SK-N-SH (cell line): Measurements from ENCODE around the gene FAAP20. TPM values are rescaled to one million over a fixed set of nuclear protein-coding genes. Genes with fewer than 3 reads are reported as not detected.

Source experiments
- CTCF ChIA-PET: fragments of 300-600, 350-600 bp; formaldehyde crosslinking; extraction: SDS; loops from one replicate; lab custom pipeline; 2021; lab: Yijun Ruan, JAX
- POLR2A ChIA-PET: fragments of 350-600 bp; sonication (Branson Sonifier 250); formaldehyde crosslinking; extraction: SDS; loops from one replicate; lab custom pipeline; 2020; ENCODE audit warnings: antibody characterized with exemption, inconsistent platforms; lab: Yijun Ruan, JAX
- DNase-seq: peaks from one replicate; pipeline ENCODE4 v3.0.0; 2012
- H2AFZ ChIP-seq: fragments of 200-600 bp; sonication (generic); 2 replicates; pipeline ENCODE4 v1.8.1; 2016; ENCODE audit warnings: antibody characterized with exemption, mild to moderate bottlenecking, low read depth
- H3F3A ChIP-seq: fragments of 200-600 bp; sonication (generic); replicated peaks from 2 replicates; pipeline ENCODE3; 2016; ENCODE audit warnings: antibody characterized with exemption, mild to moderate bottlenecking; ENCODE audit not compliant: insufficient read depth
- H3K27ac ChIP-seq, 2 experiments: fragments of 200-500 bp in 1 of 2; fragments of 200-600 bp in 1 of 2; sonication (Bioruptor generic) in 1 of 2; sonication (generic), shearing (Covaris generic) in 1 of 2; 2 replicates each; pipeline versions ENCODE4 v1.5.1 to v1.6.1; 2014 to 2016; ENCODE audit warnings: low read depth in 2 of 2, inconsistent platforms in 1 of 2, low read length in 1 of 2, mild to moderate bottlenecking in 1 of 2, mixed read lengths in 1 of 2
- H3K27me3 ChIP-seq: fragments of 200-600 bp; sonication (generic), shearing (Covaris generic); 2 replicates; pipeline ENCODE4 v1.6.1; 2016; ENCODE audit warnings: mixed run types; ENCODE audit not compliant: insufficient read depth
- H3K36me3 ChIP-seq, 2 experiments: fragments of 200-500 bp in 1 of 2; fragments of 200-600 bp in 1 of 2; sonication (Bioruptor generic) in 1 of 2; sonication (generic) in 1 of 2; replicated peaks in 1 of 2; 2 replicates each; pipeline versions ENCODE3 to v1.5.1; 2014 to 2016; ENCODE audit warnings: low read length in 1 of 2, mild to moderate bottlenecking in 1 of 2; ENCODE audit not compliant: insufficient read depth in 2 of 2, control insufficient read depth in 1 of 2
- H3K4me1 ChIP-seq, 2 experiments: fragments of 200-500 bp in 1 of 2; fragments of 200-600 bp in 1 of 2; sonication (Bioruptor generic) in 1 of 2; sonication (generic), shearing (Covaris generic) in 1 of 2; 2 replicates each; pipeline versions ENCODE4 v1.5.1 to v1.6.1; 2014 to 2016; ENCODE audit warnings: low read depth in 1 of 2, low read length in 1 of 2, mixed run types in 1 of 2; ENCODE audit not compliant: insufficient read depth in 2 of 2, control insufficient read depth in 1 of 2
- H3K4me2 ChIP-seq: fragments of 200-600 bp; sonication (generic), shearing (Covaris generic); 2 replicates; pipeline ENCODE4 v1.6.1; 2017; ENCODE audit warnings: mixed run types
- H3K4me3 ChIP-seq, 2 experiments: fragments of 200-500 bp in 1 of 2; fragments of 200-600 bp in 1 of 2; sonication (Bioruptor generic) in 1 of 2; sonication (generic), shearing (Covaris generic) in 1 of 2; 2 replicates each; pipeline versions ENCODE4 v1.5.1 to v1.8.1; 2014 to 2016; ENCODE audit warnings: low read depth in 2 of 2, inconsistent platforms in 1 of 2, low read length in 1 of 2, mild to moderate bottlenecking in 1 of 2, mixed read lengths in 1 of 2, moderate library complexity in 1 of 2
- H3K79me2 ChIP-seq: fragments of 200-600 bp; sonication (generic); 2 replicates; pipeline ENCODE4 v1.8.1; 2017; ENCODE audit warnings: mild to moderate bottlenecking; ENCODE audit not compliant: insufficient read depth
- H3K9ac ChIP-seq: fragments of 200-600 bp; sonication (generic); 2 replicates; pipeline ENCODE4 v1.6.1; 2017; ENCODE audit warnings: mixed run types
- H3K9me2 ChIP-seq: fragments of 200-600 bp; sonication (generic); 2 replicates; pipeline ENCODE4 v1.6.1; 2017; ENCODE audit warnings: mixed run types
- H3K9me3 ChIP-seq: fragments of 200-600 bp; sonication (generic); 2 replicates; pipeline ENCODE4 v1.6.1; 2017; ENCODE audit warnings: mixed run types, mild to moderate bottlenecking, moderate library complexity
- H4K20me1 ChIP-seq: fragments of 200-600 bp; sonication (generic); 2 replicates; pipeline ENCODE4 v1.6.1; 2017; ENCODE audit warnings: mild to moderate bottlenecking, mixed run types; ENCODE audit not compliant: insufficient read depth
- CTCF ChIP-seq: fragments of 200-600 bp; sonication (generic); IDR thresholded peaks from 2 replicates; pipeline ENCODE4 v1.6.1; 2017; ENCODE audit warnings: antibody characterized with exemption, mild to moderate bottlenecking, moderate library complexity
- FOSL2 ChIP-seq: IDR thresholded peaks from 2 replicates; pipeline ENCODE4 v1.4.0; 2012; ENCODE audit warnings: low read depth, mild to moderate bottlenecking, moderate library complexity, borderline replicate concordance
- FOXM1 ChIP-seq: IDR thresholded peaks from 2 replicates; pipeline ENCODE4 v1.4.0; 2012; ENCODE audit warnings: low read depth, mild to moderate bottlenecking
- IRF3 ChIP-seq: fragments of 150-350 bp; IDR thresholded peaks from 2 replicates; pipeline ENCODE4 v1.6.1; 2016; ENCODE audit warnings: mild to moderate bottlenecking, low read depth, low read length
- MXI1 ChIP-seq: IDR thresholded peaks from 2 replicates; pipeline ENCODE4 v1.6.1; 2012; ENCODE audit warnings: mild to moderate bottlenecking, low read depth, low read length, improper control_type of control experiment
- NFIC ChIP-seq: IDR thresholded peaks from 2 replicates; pipeline ENCODE4 v1.4.0; 2012; ENCODE audit warnings: borderline replicate concordance
- NRF1 ChIP-seq: IDR thresholded peaks from 2 replicates; pipeline ENCODE4 v1.6.1; 2012; ENCODE audit warnings: low read depth, mild to moderate bottlenecking, low read length
- POLR2AphosphoS5 ChIP-seq: IDR thresholded peaks from 2 replicates; pipeline ENCODE4 v1.6.1; 2012; ENCODE audit warnings: low read depth, low read length
- RAD21 ChIP-seq: IDR thresholded peaks from 2 replicates; pipeline ENCODE4 v1.6.1; 2012; ENCODE audit warnings: mild to moderate bottlenecking, low read length
- RCOR1 ChIP-seq: fragments of 150-350 bp; IDR thresholded peaks from 2 replicates; pipeline ENCODE4 v1.6.1; 2017; ENCODE audit warnings: antibody characterized with exemption, low read length
- RFX5 ChIP-seq: IDR thresholded peaks from 2 replicates; pipeline ENCODE4 v1.6.1; 2012; ENCODE audit warnings: mild to moderate bottlenecking, improper control_type of control experiment, low read length
- SMC3 ChIP-seq: IDR thresholded peaks from 2 replicates; pipeline ENCODE4 v1.6.1; 2012; ENCODE audit warnings: low read depth, low read length, improper control_type of control experiment
- TAF1 ChIP-seq: IDR thresholded peaks from 2 replicates; pipeline ENCODE4 v1.6.1; 2012; ENCODE audit warnings: low read depth, mild to moderate bottlenecking, low read length, moderate library complexity, borderline replicate concordance
- TEAD4 ChIP-seq: IDR thresholded peaks from 2 replicates; pipeline ENCODE4 v1.4.0; 2012; ENCODE audit warnings: mild to moderate bottlenecking, borderline replicate concordance; ENCODE audit not compliant: insufficient read depth
- USF2 ChIP-seq: fragments of 150-350 bp; IDR thresholded peaks from 2 replicates; pipeline ENCODE4 v1.6.1; 2017; ENCODE audit warnings: antibody characterized with exemption, low read length, low read depth, borderline replicate concordance
- WGBS: methylation state at CpG from one replicate; pipeline ENCODE4 v1.1.6; 2017; ENCODE audit warnings: low lambda C conversion rate; 5-methylcytosine and 5-hydroxymethylcytosine counted together
- polyA plus RNA-seq, 3 experiments: library from polyadenylated mRNA; depleted of rRNA; stranded (reverse); fragments of >200 nt; gene quantifications; 2 replicates each; pipeline ENCODE4 v1.2.3, GENCODE V29; 2012
- TF ChIP-seq, protein P1 (sequence below): IDR thresholded peaks from 2 replicates; pipeline ENCODE4 v1.4.0; 2012; ENCODE audit warnings: low read depth
- TF ChIP-seq, protein P2 (sequence below): IDR thresholded peaks from 2 replicates; pipeline ENCODE4 v1.4.0; 2012; ENCODE audit warnings: low read depth, borderline replicate concordance
- TF ChIP-seq, protein P3 (sequence below): IDR thresholded peaks from 2 replicates; pipeline ENCODE4 v1.4.0; 2012; ENCODE audit warnings: low read depth, borderline replicate concordance
- TF ChIP-seq, protein P4 (sequence below): IDR thresholded peaks from 2 replicates; pipeline ENCODE4; 2012

The FAAP20 gene
- polyA plus RNA-seq, 1 of the 3 experiments (the other 2 are of a cell fraction): 58.3 TPM

DNA sequence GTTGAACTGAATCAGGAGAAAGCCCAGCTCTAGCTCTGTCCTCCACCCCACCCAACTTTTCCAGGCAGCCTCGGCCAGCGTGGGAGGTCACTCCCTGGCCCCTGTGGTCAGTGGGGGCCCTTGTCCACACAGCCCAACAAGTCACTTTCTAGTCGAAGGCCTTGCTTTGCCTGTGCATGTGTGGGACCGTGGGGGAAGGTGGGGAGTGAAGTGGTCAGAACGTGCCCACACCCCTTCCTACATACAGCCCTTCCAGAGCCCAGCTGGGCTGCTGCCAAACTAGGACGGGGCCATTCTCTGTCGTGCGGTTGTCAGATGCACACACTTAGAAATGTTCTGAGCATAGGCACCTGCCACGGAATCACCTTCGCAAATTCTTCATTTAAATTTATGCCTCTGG is 18.0 kb downstream of the FAAP20 start:
- Histone ChIP-seq H3K9ac (no peak overlapping the region), H4K20me1 (no peaks in the 10 kb centered on the region), H3K4me1 (peaks cover 0 to 2% of the 10 kb centered on the region in 2 experiments; a peak in 1 of 4 replicates), H3K27ac (no peak overlapping the region), H3F3A (no peaks in the 10 kb centered on the region), H3K27me3 (no peaks in the 10 kb centered on the region), H3K79me2 (no peaks in the 10 kb centered on the region), H2AFZ (no peak overlapping the region), H3K36me3 (peaks cover 0 to 3% of the 10 kb centered on the region in 2 experiments), H3K4me3 (no peak overlapping the region), H3K9me3 (no peaks in the 10 kb centered on the region), H3K9me2 (no peaks in the 10 kb centered on the region), H3K4me2 (no peak overlapping the region)
- CTCF ChIA-PET: interaction anchor here (1.4 to 5.4 kb wide), 5 partner anchors 12 to 205 kb away, joined by 3 to 65 read pairs (median 53); no protein-coding TSS in a partner anchor
- 78% methylated on average over 8 of the region's 10 CpGs for WGBS
- no peak for DNase-seq
- TF ChIP-seq RFX5 (no peak), CTCF (no peak), RAD21 (no peak), TEAD4 (no peak), FOSL2 (no peak), MXI1 (no peak), RCOR1 (no peak), FOXM1 (no peak), SMC3 (no peak), USF2 (no peak), NRF1 (no peak), TAF1 (no peak), NFIC (no peak), IRF3 (no peak), POLR2AphosphoS5 (no peak)
- TF ChIP-seq, protein P1, sequence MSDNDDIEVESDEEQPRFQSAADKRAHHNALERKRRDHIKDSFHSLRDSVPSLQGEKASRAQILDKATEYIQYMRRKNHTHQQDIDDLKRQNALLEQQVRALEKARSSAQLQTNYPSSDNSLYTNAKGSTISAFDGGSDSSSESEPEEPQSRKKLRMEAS: no peak
- TF ChIP-seq, protein P2, sequence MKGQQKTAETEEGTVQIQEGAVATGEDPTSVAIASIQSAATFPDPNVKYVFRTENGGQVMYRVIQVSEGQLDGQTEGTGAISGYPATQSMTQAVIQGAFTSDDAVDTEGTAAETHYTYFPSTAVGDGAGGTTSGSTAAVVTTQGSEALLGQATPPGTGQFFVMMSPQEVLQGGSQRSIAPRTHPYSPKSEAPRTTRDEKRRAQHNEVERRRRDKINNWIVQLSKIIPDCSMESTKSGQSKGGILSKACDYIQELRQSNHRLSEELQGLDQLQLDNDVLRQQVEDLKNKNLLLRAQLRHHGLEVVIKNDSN: no peak
- TF ChIP-seq, protein P3, sequence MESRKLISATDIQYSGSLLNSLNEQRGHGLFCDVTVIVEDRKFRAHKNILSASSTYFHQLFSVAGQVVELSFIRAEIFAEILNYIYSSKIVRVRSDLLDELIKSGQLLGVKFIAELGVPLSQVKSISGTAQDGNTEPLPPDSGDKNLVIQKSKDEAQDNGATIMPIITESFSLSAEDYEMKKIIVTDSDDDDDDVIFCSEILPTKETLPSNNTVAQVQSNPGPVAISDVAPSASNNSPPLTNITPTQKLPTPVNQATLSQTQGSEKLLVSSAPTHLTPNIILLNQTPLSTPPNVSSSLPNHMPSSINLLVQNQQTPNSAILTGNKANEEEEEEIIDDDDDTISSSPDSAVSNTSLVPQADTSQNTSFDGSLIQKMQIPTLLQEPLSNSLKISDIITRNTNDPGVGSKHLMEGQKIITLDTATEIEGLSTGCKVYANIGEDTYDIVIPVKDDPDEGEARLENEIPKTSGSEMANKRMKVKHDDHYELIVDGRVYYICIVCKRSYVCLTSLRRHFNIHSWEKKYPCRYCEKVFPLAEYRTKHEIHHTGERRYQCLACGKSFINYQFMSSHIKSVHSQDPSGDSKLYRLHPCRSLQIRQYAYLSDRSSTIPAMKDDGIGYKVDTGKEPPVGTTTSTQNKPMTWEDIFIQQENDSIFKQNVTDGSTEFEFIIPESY: no peak
- TF ChIP-seq, protein P4, sequence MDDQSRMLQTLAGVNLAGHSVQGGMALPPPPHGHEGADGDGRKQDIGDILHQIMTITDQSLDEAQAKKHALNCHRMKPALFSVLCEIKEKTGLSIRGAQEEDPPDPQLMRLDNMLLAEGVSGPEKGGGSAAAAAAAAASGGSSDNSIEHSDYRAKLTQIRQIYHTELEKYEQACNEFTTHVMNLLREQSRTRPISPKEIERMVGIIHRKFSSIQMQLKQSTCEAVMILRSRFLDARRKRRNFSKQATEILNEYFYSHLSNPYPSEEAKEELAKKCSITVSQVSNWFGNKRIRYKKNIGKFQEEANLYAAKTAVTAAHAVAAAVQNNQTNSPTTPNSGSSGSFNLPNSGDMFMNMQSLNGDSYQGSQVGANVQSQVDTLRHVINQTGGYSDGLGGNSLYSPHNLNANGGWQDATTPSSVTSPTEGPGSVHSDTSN: no peak
- POLR2A ChIA-PET: no interaction called here
